Cerebellar cortex (tissue), 1 donor: ENCODE data around the gene SLC24A4.

Source experiments
- DNase-seq: peaks from one replicate; pipeline ENCODE4 v3.0.0-alpha.2; 2015; ENCODE audit warnings: low spot score

Gene SLC24A4

GRCh38 chr14:92316176-92316575 lies 6.8 kb upstream of the SLC24A4 start:
- DNase-seq, result no peak

GRCh38 chr14:92316937-92317336 lies 6.0 kb upstream of the SLC24A4 start:
- no peak for DNase-seq

GRCh38 chr14:92317511-92317910 lies 5.5 kb upstream of the SLC24A4 start:
- no peak for DNase-seq

- no peak for DNase-seq
These were observed 1.3 kb upstream of the SLC24A4 start for GRCh38 chr14:92321701-92322100.

- DNase-seq, result no peak
These were observed 449 bp upstream of the SLC24A4 start for GRCh38 chr14:92322516-92322915.

GRCh38 chr14:92323916-92324818 lies 1.2 kb downstream of the SLC24A4 start:
- no peak for DNase-seq

GRCh38 chr14:92325835-92326234 lies 2.9 kb downstream of the SLC24A4 start:
- DNase-seq, result peak; percentile 13

GRCh38 chr14:92328664-92329255 lies 5.8 kb downstream of the SLC24A4 start:
- DNase-seq, result no peak

- DNase-seq, result no peak
These were observed 11.1 kb downstream of the SLC24A4 start for GRCh38 chr14:92334050-92334449.

GRCh38 chr14:92336363-92336762 lies 13.4 kb downstream of the SLC24A4 start:
- no peak for DNase-seq

GRCh38 chr14:92339426-92339825 lies 16.5 kb downstream of the SLC24A4 start:
- DNase-seq, result no peak

- DNase-seq, result no peak
These were observed 17.1 kb downstream of the SLC24A4 start for GRCh38 chr14:92340071-92340470.

GRCh38 chr14:92340931-92341330 lies 18.0 kb downstream of the SLC24A4 start:
- no peak for DNase-seq

GRCh38 chr14:92341791-92342190 lies 18.8 kb downstream of the SLC24A4 start:
- no peak for DNase-seq

GRCh38 chr14:92348154-92348553 lies 25.2 kb downstream of the SLC24A4 start:
- no peak for DNase-seq

- DNase-seq, result no peak
These were observed 28.8 kb downstream of the SLC24A4 start for GRCh38 chr14:92351750-92352149.

GRCh38 chr14:92352158-92352985 lies 29.4 kb downstream of the SLC24A4 start:
- peak; percentile 23 for DNase-seq

GRCh38 chr14:92353447-92353846 lies 30.5 kb downstream of the SLC24A4 start:
- DNase-seq, result no peak

- no peak for DNase-seq
These were observed 33.7 kb downstream of the SLC24A4 start for GRCh38 chr14:92356677-92357076.

GRCh38 chr14:92360651-92361370 lies 37.8 kb downstream of the SLC24A4 start:
- no peak for DNase-seq

- peak; percentile 48 for DNase-seq
These were observed 39.8 kb downstream of the SLC24A4 start for GRCh38 chr14:92362781-92363235.

GRCh38 chr14:92366237-92366636 lies 43.3 kb downstream of the SLC24A4 start:
- DNase-seq, result no peak
